Trophoblast cell (in vitro differentiated cells and primary cell): ENCODE results near the gene RSRC2.

Experiments used
- DNase-seq, 2 donors: peaks; one replicate each; pipeline ENCODE4 v3.0.0-alpha.2; 2016
- H2AFZ ChIP-seq: 2 replicates; pipeline ENCODE4 v1.6.1; 2013; ENCODE audit warnings: low read length, moderate library complexity, mild to moderate bottlenecking; ENCODE audit not compliant: insufficient read depth, poor library complexity
- H2AK5ac ChIP-seq: 2 replicates; pipeline ENCODE4 v1.6.1; 2013; ENCODE audit warnings: mild to moderate bottlenecking, low read length
- H2BK120ac ChIP-seq: 2 replicates; pipeline ENCODE4 v1.6.1; 2013; ENCODE audit warnings: low read length, mild to moderate bottlenecking, moderate library complexity; ENCODE audit not compliant: insufficient read depth, poor library complexity
- H2BK12ac ChIP-seq: 2 replicates; pipeline ENCODE4 v1.6.1; 2013; ENCODE audit warnings: mild to moderate bottlenecking, low read length, moderate library complexity
- H2BK5ac ChIP-seq: 2 replicates; pipeline ENCODE4 v1.6.1; 2013; ENCODE audit warnings: low read length, low read depth, moderate library complexity, mild to moderate bottlenecking; ENCODE audit not compliant: poor library complexity
- H3K14ac ChIP-seq: 2 replicates; pipeline ENCODE4 v1.6.1; 2013; ENCODE audit warnings: mild to moderate bottlenecking, low read length
- H3K18ac ChIP-seq: 2 replicates; pipeline ENCODE4 v1.6.1; 2013; ENCODE audit warnings: mild to moderate bottlenecking, low read length
- H3K23ac ChIP-seq: 2 replicates; pipeline ENCODE4 v1.6.1; 2013; ENCODE audit warnings: low read length
- H3K27ac ChIP-seq: 2 replicates; pipeline ENCODE4 v1.5.1; 2013; ENCODE audit warnings: low read depth, mild to moderate bottlenecking, inconsistent platforms, low read length, moderate library complexity
- H3K27me3 ChIP-seq: 2 replicates; pipeline ENCODE4 v1.6.1; 2013; ENCODE audit warnings: inconsistent platforms, mild to moderate bottlenecking, low read length, moderate library complexity; ENCODE audit not compliant: insufficient read depth
- H3K36me3 ChIP-seq, 2 experiments: 1 replicate in 1 of 2; 2 replicates in 1 of 2; pipeline ENCODE4 v1.6.1; 2013; ENCODE audit warnings: low read length in 2 of 2, mild to moderate bottlenecking in 2 of 2, moderate library complexity in 1 of 2; ENCODE audit not compliant: insufficient read depth in 2 of 2, control insufficient read depth in 1 of 2
- H3K4ac ChIP-seq: 2 replicates; pipeline ENCODE4 v1.6.1; 2013; ENCODE audit warnings: low read depth, mild to moderate bottlenecking, low read length, moderate library complexity
- H3K4me1 ChIP-seq, 2 experiments: 1 replicate in 1 of 2; 2 replicates in 1 of 2; pipeline ENCODE4 v1.6.1; 2013; ENCODE audit warnings: low read length in 2 of 2, mild to moderate bottlenecking in 2 of 2, moderate library complexity in 1 of 2; ENCODE audit not compliant: insufficient read depth in 2 of 2, control insufficient read depth in 1 of 2
- H3K4me2 ChIP-seq: 2 replicates; pipeline ENCODE4 v1.6.1; 2013; ENCODE audit warnings: inconsistent platforms, mild to moderate bottlenecking, low read length, moderate library complexity
- H3K4me3 ChIP-seq: 2 replicates; pipeline ENCODE4 v1.5.1; 2013; ENCODE audit warnings: mild to moderate bottlenecking, low read depth, low read length, inconsistent platforms
- H3K79me1 ChIP-seq: one replicate; pipeline ENCODE4 v1.6.1; 2013; ENCODE audit warnings: low read length
- H3K79me2 ChIP-seq: 2 replicates; pipeline ENCODE4 v1.6.1; 2013; ENCODE audit warnings: low read length, mild to moderate bottlenecking; ENCODE audit not compliant: control insufficient read depth, insufficient read depth, poor library complexity
- H3K9ac ChIP-seq: 2 replicates; pipeline ENCODE4 v1.6.1; 2013; ENCODE audit warnings: mild to moderate bottlenecking, low read length
- H3K9me3 ChIP-seq: 2 replicates; pipeline ENCODE4 v1.6.1; 2013; ENCODE audit warnings: low read depth, mild to moderate bottlenecking, control low read depth, inconsistent platforms, low read length; ENCODE audit not compliant: insufficient read depth
- H4K12ac ChIP-seq: 2 replicates; pipeline ENCODE4 v1.6.1; 2013; ENCODE audit warnings: low read depth, mild to moderate bottlenecking, low read length, moderate library complexity
- H4K8ac ChIP-seq: 2 replicates; pipeline ENCODE4 v1.6.1; 2013; ENCODE audit warnings: low read depth, mild to moderate bottlenecking, low read length, moderate library complexity
- H4K91ac ChIP-seq: one replicate; pipeline ENCODE4 v1.6.1; 2013; ENCODE audit warnings: low read depth, mild to moderate bottlenecking, low read length, moderate library complexity
- WGBS: extraction: QIAGEN DNeasy Blood & Tissue Kit; methylation state at CpG from one replicate; pipeline ENCODE4 v1.1.7; 2013; ENCODE audit warnings: missing lambda C conversion rate; ENCODE audit not compliant: insufficient read length, insufficient coverage; ENCODE audit errors: extremely low coverage; 5-methylcytosine and 5-hydroxymethylcytosine counted together

RSRC2 gene

DNA sequence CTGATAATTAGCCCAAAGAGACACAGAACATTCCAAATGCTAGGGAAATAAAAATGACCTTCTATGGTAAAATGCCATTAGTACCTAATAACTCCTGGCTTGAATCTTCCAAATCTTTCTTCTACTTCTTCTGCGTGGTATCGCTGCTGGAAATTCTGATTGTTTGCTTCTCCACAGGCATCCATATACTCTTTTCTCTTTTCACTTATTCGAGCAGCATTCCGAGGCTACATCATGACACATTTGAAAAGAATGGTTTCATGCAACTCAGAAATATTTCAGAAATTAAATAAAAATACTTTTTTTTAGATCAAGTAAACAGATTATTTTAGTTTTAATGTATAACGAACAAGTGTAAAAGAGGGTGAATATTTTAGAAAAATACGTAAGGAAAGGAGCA lies 44.9 kb downstream of the RSRC2 start:
- WGBS = no CpG with 5 or more reads among the region's 6 CpGs
- Histone ChIP-seq H3K9ac (no peak overlapping the region), H3K27me3 (no peaks in the 10 kb centered on the region), H3K14ac (no peak overlapping the region), H4K91ac (no peak overlapping the region), H3K18ac (no peak overlapping the region), H3K27ac (no peak overlapping the region), H3K4me1 (no peaks in the 10 kb centered on the region), H2BK5ac (no peak overlapping the region), H4K12ac (no peak overlapping the region), H3K79me2 (no peaks in the 10 kb centered on the region), H3K4ac (no peak overlapping the region), H2BK120ac (no peak overlapping the region), H3K23ac (no peak overlapping the region), H4K8ac (no peak overlapping the region), H2AFZ (no peak overlapping the region), H3K9me3 (no peaks in the 10 kb centered on the region), H3K4me3 (no peak overlapping the region), H3K79me1 (no peaks in the 10 kb centered on the region), H2AK5ac (no peak overlapping the region), H2BK12ac (no peak overlapping the region), H3K36me3 (peaks cover 41 to 46% of the 10 kb centered on the region in 2 experiments), H3K4me2 (no peak overlapping the region)
- peak in 1 of 2 donors; percentile 28 for DNase-seq

DNA sequence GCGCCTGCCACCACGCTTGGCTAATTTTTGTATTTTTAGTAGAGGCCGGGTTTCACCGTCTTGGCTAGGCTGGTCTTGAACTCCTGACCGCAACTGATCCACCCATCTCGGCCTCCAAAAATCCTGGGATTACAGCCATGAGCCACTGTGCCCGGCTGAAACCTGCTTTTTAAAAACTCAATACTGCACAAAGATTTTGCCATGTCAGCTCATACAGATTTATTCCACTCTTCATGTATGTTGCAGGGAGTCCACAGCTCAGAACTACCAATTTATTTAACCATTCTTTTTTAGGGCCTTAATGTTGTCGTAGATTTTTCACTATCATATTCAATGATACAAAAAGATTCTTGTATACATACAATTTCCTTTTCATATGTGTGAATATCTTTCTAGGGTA lies 46.0 kb downstream of the RSRC2 start:
- no peaks in the 10 kb centered on the region for H3K4me1 ChIP-seq
- no peak overlapping the region for H2AK5ac ChIP-seq
- H3K18ac ChIP-seq = no peak overlapping the region
- no peak overlapping the region for H4K91ac ChIP-seq
- H3K4me2 ChIP-seq = no peak overlapping the region
- WGBS = no CpG with 5 or more reads among the region's 8 CpGs
- no peaks in the 10 kb centered on the region for H3K27me3 ChIP-seq
- no peak overlapping the region for H3K23ac ChIP-seq
- H3K27ac ChIP-seq = no peak overlapping the region
- H3K4me3 ChIP-seq = no peak overlapping the region
- H3K79me1 ChIP-seq = no peaks in the 10 kb centered on the region
- no peak overlapping the region for H2BK12ac ChIP-seq
- no peak overlapping the region for H2BK5ac ChIP-seq
- H3K4ac ChIP-seq = no peak overlapping the region
- H2BK120ac ChIP-seq = no peak overlapping the region
- no peaks in the 10 kb centered on the region for H3K79me2 ChIP-seq
- no peak overlapping the region for H3K14ac ChIP-seq
- no peak overlapping the region for H2AFZ ChIP-seq
- H3K9me3 ChIP-seq = no peaks in the 10 kb centered on the region
- no peak overlapping the region for H4K12ac ChIP-seq
- no peak overlapping the region for H3K9ac ChIP-seq
- H4K8ac ChIP-seq = no peak overlapping the region
- DNase-seq = no peak
- H3K36me3 ChIP-seq = peaks cover 39 to 49% of the 10 kb centered on the region in 2 experiments

DNA sequence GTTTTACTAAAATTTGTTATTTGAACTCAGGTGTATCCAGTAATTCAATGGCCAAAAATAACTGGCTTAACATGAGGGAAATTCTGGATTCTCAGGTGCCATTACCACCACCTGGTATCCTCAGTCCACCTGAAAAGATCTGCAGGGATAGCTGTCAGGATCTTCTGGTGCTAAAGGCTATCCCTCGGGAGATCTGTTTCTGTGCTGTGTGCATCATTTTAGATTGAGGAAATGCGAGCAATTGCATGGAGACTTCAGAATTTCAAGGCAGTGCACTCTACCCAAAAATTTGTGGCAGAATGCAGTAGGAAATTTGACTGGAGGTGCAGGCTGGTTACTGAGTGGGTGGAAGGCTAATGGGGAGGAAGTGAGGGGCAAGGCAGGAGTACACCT lies 52.4 kb downstream of the RSRC2 start:
- H2BK12ac ChIP-seq = no peak overlapping the region
- H3K79me1 ChIP-seq = peaks cover 9% of the 10 kb centered on the region
- no peak overlapping the region for H3K14ac ChIP-seq
- H3K27ac ChIP-seq = no peak overlapping the region
- H3K18ac ChIP-seq = no peak overlapping the region
- no CpG with 5 or more reads among the region's 2 CpGs for WGBS
- H3K23ac ChIP-seq = no peak overlapping the region
- H4K8ac ChIP-seq = no peak overlapping the region
- no peak overlapping the region for H2AFZ ChIP-seq
- H3K79me2 ChIP-seq = no peaks in the 10 kb centered on the region
- H2BK120ac ChIP-seq = no peak overlapping the region
- no peaks in the 10 kb centered on the region for H3K27me3 ChIP-seq
- H3K4me2 ChIP-seq = no peak overlapping the region
- H3K9ac ChIP-seq = no peak overlapping the region
- no peak overlapping the region for H2AK5ac ChIP-seq
- peaks cover 42 to 53% of the 10 kb centered on the region in 2 experiments for H3K36me3 ChIP-seq
- H3K9me3 ChIP-seq = no peaks in the 10 kb centered on the region
- DNase-seq = no peak
- H3K4me1 ChIP-seq = peaks cover 0 to 4% of the 10 kb centered on the region in 2 experiments
- H3K4ac ChIP-seq = no peak overlapping the region
- no peak overlapping the region for H2BK5ac ChIP-seq
- no peak overlapping the region for H4K12ac ChIP-seq
- H3K4me3 ChIP-seq = no peak overlapping the region
- H4K91ac ChIP-seq = no peak overlapping the region

DNA sequence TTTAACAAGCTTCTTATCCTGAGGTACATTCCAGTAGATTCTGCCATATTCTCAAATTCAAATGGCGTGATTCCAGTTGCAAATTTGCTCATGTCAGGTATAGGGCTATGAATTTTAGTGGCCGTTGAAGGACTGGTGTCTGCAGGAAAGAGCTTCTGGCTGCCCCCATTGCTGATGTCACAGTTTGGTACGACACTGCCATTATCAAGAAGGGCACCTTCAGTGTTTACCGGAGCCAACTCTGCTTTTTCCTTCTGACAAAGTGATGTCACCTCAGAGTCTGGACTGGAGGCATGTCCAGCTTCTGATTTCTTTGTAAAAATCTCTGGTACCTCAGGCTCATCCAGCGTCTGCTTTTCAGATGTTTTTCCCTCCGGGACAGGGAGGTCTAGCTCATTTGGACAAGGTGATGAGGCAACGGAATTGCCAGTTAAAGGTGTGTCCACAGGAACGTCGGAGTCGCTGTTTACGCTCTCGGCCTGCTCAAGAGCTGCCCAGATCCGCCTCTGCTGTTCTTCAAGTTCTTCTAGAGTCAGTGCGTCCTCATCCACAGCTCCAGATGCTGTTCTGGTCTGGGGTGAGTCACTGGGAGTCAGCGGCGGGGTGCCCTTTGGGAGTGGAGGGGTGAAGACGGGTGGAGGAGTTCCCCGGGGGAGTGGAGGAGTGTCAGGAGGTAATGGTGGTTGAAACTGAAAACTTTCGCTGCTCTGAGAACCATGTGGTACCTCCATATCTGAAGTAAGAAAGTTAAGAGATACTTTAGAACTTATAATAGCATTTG lies 53.0 kb downstream of the RSRC2 start:
- H3K23ac ChIP-seq = no peak overlapping the region
- H4K8ac ChIP-seq = no peak overlapping the region
- H3K79me2 ChIP-seq = no peaks in the 10 kb centered on the region
- no peak overlapping the region for H2BK120ac ChIP-seq
- H3K9me3 ChIP-seq = no peaks in the 10 kb centered on the region
- no peak overlapping the region for H2AFZ ChIP-seq
- H4K91ac ChIP-seq = no peak overlapping the region
- H2AK5ac ChIP-seq = no peak overlapping the region
- peak; percentile 29 to 30 for DNase-seq
- H3K27me3 ChIP-seq = no peaks in the 10 kb centered on the region
- H2BK12ac ChIP-seq = no peak overlapping the region
- peaks cover 9% of the 10 kb centered on the region for H3K79me1 ChIP-seq
- no peak overlapping the region for H3K18ac ChIP-seq
- peaks cover 39 to 48% of the 10 kb centered on the region in 2 experiments for H3K36me3 ChIP-seq
- H4K12ac ChIP-seq = no peak overlapping the region
- no peak overlapping the region for H3K4me3 ChIP-seq
- H3K27ac ChIP-seq = no peak overlapping the region
- H2BK5ac ChIP-seq = no peak overlapping the region
- H3K4ac ChIP-seq = no peak overlapping the region
- H3K4me1 ChIP-seq = peaks cover 0 to 4% of the 10 kb centered on the region in 2 experiments
- H3K14ac ChIP-seq = no peak overlapping the region
- no peak overlapping the region for H3K9ac ChIP-seq
- no peak overlapping the region for H3K4me2 ChIP-seq
- no CpG with 5 or more reads among the region's 19 CpGs for WGBS
